ENCODE data around the gene ACHE. TPM values are rescaled to one million over a fixed set of nuclear protein-coding genes. Genes with fewer than 3 reads are reported as not detected.

ACHE gene
- total RNA-seq, 2 donors from 2014 or later = 5.3 to 11.7 TPM

DNA sequence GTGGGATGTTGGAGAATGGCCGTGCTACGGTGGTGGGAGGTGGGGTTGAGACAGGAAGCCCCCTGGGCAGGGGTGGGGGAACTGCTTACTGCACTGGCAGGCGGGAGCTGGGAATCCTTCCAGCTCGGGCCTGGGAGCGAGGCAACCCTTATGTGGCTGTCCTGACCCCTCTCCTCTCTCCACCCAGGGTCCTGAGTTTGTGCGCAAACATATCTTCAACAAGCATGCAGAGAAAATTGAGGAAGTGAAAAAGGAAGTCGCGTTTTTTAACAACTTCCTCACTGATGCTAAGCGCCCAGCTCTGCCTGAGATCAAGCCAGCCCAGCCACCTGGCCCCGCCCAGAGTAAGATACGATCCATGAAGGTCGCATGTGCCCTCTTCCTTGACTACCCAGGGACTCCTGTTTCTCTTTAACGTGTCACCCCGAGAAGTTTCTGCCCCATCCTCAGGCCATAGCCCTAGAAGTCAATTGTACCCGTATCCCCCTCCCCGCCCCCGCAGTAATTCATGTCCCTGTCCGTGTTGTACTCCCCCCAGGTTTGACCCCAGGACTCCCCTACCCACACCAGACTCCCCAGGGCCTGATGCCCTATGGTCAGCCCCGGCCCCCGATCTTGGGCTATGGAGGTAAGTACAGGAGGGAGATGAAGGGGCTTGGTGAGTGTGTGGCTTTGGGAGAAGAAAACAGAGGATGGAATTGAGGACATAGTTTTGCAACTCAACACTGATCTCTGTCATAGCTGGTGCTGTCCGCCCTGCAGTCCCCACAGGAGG, 8.0 kb downstream of the ACHE start:
- peak; percentile 78 for DNase-seq
- Histone ChIP-seq H3K36me3 (peaks cover 16% of the 10 kb centered on the region), H3K4me3 (no peak overlapping the region), H3K27ac (peak overlapping the region; percentile 81), H3K27me3 (no peaks in the 10 kb centered on the region), H3K9me3 (no peaks in the 10 kb centered on the region), H3K4me1 (peaks cover 20% of the 10 kb centered on the region), H3K9ac (ENCODE audit: low read depth in 2 of 2, low read length in 2 of 2) (peak overlapping the region; percentile 38 to 84)
- TF ChIP-seq, protein P1, sequence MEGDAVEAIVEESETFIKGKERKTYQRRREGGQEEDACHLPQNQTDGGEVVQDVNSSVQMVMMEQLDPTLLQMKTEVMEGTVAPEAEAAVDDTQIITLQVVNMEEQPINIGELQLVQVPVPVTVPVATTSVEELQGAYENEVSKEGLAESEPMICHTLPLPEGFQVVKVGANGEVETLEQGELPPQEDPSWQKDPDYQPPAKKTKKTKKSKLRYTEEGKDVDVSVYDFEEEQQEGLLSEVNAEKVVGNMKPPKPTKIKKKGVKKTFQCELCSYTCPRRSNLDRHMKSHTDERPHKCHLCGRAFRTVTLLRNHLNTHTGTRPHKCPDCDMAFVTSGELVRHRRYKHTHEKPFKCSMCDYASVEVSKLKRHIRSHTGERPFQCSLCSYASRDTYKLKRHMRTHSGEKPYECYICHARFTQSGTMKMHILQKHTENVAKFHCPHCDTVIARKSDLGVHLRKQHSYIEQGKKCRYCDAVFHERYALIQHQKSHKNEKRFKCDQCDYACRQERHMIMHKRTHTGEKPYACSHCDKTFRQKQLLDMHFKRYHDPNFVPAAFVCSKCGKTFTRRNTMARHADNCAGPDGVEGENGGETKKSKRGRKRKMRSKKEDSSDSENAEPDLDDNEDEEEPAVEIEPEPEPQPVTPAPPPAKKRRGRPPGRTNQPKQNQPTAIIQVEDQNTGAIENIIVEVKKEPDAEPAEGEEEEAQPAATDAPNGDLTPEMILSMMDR (IDR thresholded peaks at IDR 0.05) = no peak
- intact Hi-C loops (cut with DNase I) = no loop called here

DNA sequence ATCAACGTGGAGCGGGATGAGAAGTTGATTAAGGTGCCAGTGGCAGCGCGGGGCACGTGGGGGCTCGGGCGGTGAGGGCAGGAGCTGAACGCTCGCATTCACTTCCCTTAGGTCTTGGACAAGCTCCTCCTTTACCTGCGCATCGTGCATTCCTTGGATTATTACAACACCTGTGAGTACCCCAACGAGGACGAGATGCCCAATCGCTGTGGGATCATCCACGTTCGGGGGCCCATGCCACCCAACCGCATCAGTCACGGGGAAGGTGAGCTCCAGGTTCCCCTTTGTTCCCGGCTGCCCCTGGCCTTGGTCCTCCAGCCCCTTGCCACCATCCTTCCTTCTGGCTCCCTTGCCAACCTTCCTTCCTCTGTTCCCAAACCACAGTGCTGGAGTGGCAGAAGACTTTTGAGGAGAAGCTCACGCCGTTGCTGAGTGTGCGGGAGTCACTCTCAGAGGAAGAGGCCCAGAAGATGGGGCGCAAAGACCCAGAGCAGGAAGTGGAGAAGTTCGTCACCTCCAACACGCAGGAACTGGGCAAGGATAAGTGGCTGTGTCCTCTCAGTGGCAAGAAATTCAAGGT, 8.7 kb downstream of the ACHE start:
- TF ChIP-seq, protein P1 (IDR thresholded peaks at IDR 0.05) = no peak
- Histone ChIP-seq H3K9ac (ENCODE audit: low read depth in 2 of 2, low read length in 2 of 2) (peak overlapping the region in 1 of 2 donors; percentile 84), H3K27ac (peak overlapping the region; percentile 81), H3K9me3 (no peaks in the 10 kb centered on the region), H3K4me1 (peaks cover 20% of the 10 kb centered on the region), H3K4me3 (no peak overlapping the region), H3K36me3 (peaks cover 22% of the 10 kb centered on the region), H3K27me3 (no peaks in the 10 kb centered on the region)
- no peak for DNase-seq
- intact Hi-C loops (cut with DNase I) = no loop called here

DNA sequence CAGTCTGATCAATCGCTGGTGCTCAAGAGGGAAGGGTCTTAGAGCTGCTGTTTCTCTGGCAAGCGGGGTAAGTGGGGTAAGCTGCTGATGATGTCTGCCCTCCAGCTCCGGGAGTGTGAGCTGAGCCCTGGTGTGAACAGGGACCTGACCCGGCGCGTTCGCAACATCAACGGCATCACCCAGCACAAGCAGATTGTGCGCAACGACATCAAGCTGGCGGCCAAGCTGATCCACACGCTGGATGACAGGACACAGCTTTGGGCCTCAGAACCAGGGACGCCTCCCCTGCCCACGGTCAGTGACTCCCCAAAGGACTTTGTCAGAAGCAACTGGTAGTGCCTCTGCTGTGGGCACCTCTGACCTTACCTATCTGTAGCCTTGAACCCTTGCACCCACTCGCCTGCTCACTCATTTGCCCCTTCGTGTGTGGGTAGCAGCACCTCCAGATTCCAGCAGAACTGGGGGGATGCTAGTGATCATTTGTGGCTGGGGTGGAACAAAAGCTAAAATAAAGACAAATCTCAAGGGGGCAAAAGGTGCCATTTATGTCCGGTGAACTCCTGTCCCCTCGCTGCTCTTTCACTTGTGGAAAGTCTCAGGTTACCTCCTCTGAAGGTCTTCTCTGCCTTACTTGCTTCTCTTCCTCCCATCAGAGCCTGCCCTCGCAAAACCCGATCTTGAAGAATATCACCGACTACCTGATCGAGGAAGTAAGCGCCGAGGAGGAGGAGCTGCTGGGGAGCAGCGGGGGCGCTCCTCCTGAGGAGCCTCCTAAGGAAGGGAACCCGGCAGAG, 9.3 kb downstream of the ACHE start:
- TF ChIP-seq, protein P1 (IDR thresholded peaks at IDR 0.05) = no peak
- H3K4me1 ChIP-seq = peaks cover 20% of the 10 kb centered on the region
- no peaks in the 10 kb centered on the region for H3K9me3 ChIP-seq
- H3K9ac ChIP-seq (ENCODE audit: low read depth in 2 of 2, low read length in 2 of 2) = peak overlapping the region in 1 of 2 donors; percentile 12
- peaks cover 29% of the 10 kb centered on the region for H3K36me3 ChIP-seq
- no peak overlapping the region for H3K27ac ChIP-seq
- no peaks in the 10 kb centered on the region for H3K27me3 ChIP-seq
- DNase-seq = no peak
- H3K4me3 ChIP-seq = no peak overlapping the region
- intact Hi-C loops (cut with DNase I) = no loop called here

DNA sequence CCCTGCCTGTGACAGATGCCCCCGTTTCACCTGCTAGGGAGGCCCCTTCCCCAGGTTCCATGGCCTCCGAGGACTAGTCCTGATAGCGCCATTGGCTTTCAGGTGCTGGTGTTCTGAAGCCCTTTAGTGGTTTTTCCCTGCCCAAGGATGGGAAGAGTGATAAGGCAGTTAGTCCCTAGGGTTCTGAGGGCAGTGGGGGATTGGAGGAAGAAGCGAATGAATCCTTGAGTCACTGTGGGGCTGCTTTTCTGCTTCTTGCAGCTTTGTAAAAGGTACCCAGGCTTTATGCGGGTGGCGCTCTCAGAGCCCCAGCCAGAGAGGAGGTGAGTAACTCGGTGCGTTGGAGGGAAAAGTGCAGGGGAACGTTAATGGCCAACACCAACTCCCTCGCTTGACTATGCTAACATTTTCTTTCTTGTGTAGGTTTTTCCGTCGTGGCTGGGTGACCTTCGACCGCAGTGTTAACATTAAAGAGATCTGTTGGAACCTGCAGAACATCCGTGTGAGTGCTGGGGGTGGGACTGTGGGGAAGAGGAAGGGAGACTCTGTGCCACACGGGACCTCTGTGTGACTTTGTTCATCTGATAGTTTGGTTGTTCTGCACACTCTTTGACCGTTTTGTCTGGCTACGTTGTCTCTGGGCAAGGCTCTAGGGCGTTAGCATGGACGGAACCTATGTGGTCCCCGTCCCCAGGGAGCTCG, 10.1 kb downstream of the ACHE start:
- no peak for DNase-seq
- H3K4me1 ChIP-seq = peaks cover 16% of the 10 kb centered on the region
- no peaks in the 10 kb centered on the region for H3K27me3 ChIP-seq
- peaks cover 31% of the 10 kb centered on the region for H3K36me3 ChIP-seq
- no peak overlapping the region for H3K27ac ChIP-seq
- no peak overlapping the region for H3K9ac ChIP-seq (ENCODE audit: low read depth in 2 of 2, low read length in 2 of 2)
- H3K9me3 ChIP-seq = no peaks in the 10 kb centered on the region
- intact Hi-C loops (cut with DNase I) = no loop called here
- H3K4me3 ChIP-seq = no peak overlapping the region
- TF ChIP-seq, protein P1 (IDR thresholded peaks at IDR 0.05) = no peak

Data from colonic mucosa (tissue), 4 donors.